ENCODE measurements around the gene DYRK3.
A peak's percentile ranks its signal among the peaks of the same experiment; 100 is the strongest.

Gene DYRK3

GRCh38 chr1:206684003-206684402 is 48.7 kb downstream of the DYRK3 start:
- no peak for DNase-seq (ENCODE audit: low spot score)

GRCh38 chr1:206684478-206685333 is 49.4 kb downstream of the DYRK3 start, which contains the start of gene MAPKAPK2:
MAPKAPK2 (plus strand) TSS chr1:206684905; CDS start chr1:206685230, 325 bp downstream.
- DNase-seq (ENCODE audit: low spot score) = peak; percentile 72

GRCh38 chr1:206685334-206685768 is 50.0 kb downstream of the DYRK3 start:
- DNase-seq (ENCODE audit: low spot score) = peak; percentile 79

GRCh38 chr1:206685769-206686477 is 50.6 kb downstream of the DYRK3 start:
- peak; percentile 86 for DNase-seq (ENCODE audit: low spot score)

GRCh38 chr1:206686478-206687249 is 51.3 kb downstream of the DYRK3 start:
- DNase-seq (ENCODE audit: low spot score) = no peak

GRCh38 chr1:206687251-206687914 is 52.0 kb downstream of the DYRK3 start:
- DNase-seq (ENCODE audit: low spot score) = no peak

- peak; percentile 19 for DNase-seq (ENCODE audit: low spot score)
These were observed 52.6 kb downstream of the DYRK3 start for GRCh38 chr1:206687915-206688442.

- DNase-seq (ENCODE audit: low spot score) = no peak
These were observed 55.2 kb downstream of the DYRK3 start for GRCh38 chr1:206690516-206690915.

GRCh38 chr1:206691604-206692003 is 56.3 kb downstream of the DYRK3 start:
- DNase-seq (ENCODE audit: low spot score) = no peak

GRCh38 chr1:206693029-206693428 is 57.7 kb downstream of the DYRK3 start:
- DNase-seq (ENCODE audit: low spot score) = no peak

GRCh38 chr1:206693592-206693991 is 58.3 kb downstream of the DYRK3 start:
- DNase-seq (ENCODE audit: low spot score) = no peak

- DNase-seq (ENCODE audit: low spot score) = no peak
These were observed 59.1 kb downstream of the DYRK3 start for GRCh38 chr1:206694171-206695124.

GRCh38 chr1:206695733-206696132 is 60.4 kb downstream of the DYRK3 start:
- DNase-seq (ENCODE audit: low spot score) = no peak

- DNase-seq (ENCODE audit: low spot score) = no peak
These were observed 61.7 kb downstream of the DYRK3 start for GRCh38 chr1:206696812-206697585.

GRCh38 chr1:206698011-206698410 is 62.7 kb downstream of the DYRK3 start:
- DNase-seq (ENCODE audit: low spot score) = no peak
